Hepatocyte (in vitro differentiated cells): ENCODE results near the gene NOS1AP. TPM values are rescaled to one million over a fixed set of nuclear protein-coding genes. Genes with fewer than 3 reads are reported as not detected.

Experiments
- DNase-seq: peaks from one replicate; pipeline ENCODE4 v3.0.0-alpha.2; 2016; ENCODE audit warnings: low spot score
- H2AFZ ChIP-seq: fragments of 200-600 bp; sonication (generic); 2 replicates; pipeline ENCODE4 v1.6.0; 2016; ENCODE audit warnings: antibody characterized with exemption, mild to moderate bottlenecking
- H3K27ac ChIP-seq: fragments of 200-600 bp; sonication (generic); 2 replicates; pipeline ENCODE4 v1.5.1; 2016; ENCODE audit warnings: mild to moderate bottlenecking
- H3K27me3 ChIP-seq: fragments of 200-600 bp; sonication (generic); 2 replicates; pipeline ENCODE4 v1.6.1; 2016
- H3K36me3 ChIP-seq: fragments of 200-600 bp; sonication (generic); replicated peaks from 2 replicates; pipeline ENCODE4 v1.5.1; 2016; ENCODE audit warnings: low read depth; ENCODE audit not compliant: insufficient read depth
- H3K4me1 ChIP-seq: fragments of 200-600 bp; sonication (generic); 2 replicates; pipeline ENCODE4 v1.5.1; 2016; ENCODE audit warnings: mild to moderate bottlenecking, moderate library complexity; ENCODE audit not compliant: insufficient read depth
- H3K4me2 ChIP-seq: fragments of 200-600 bp; sonication (generic); 2 replicates; pipeline ENCODE4 v1.6.0; 2016
- H3K4me3 ChIP-seq: fragments of 200-600 bp; sonication (generic); 2 replicates; pipeline ENCODE4 v1.5.1; 2016; ENCODE audit warnings: mild to moderate bottlenecking
- H3K79me2 ChIP-seq: fragments of 200-600 bp; sonication (generic); 2 replicates; pipeline ENCODE4 v1.6.0; 2017; ENCODE audit warnings: mild to moderate bottlenecking
- H3K9me2 ChIP-seq: fragments of 200-600 bp; sonication (generic); replicated peaks from 2 replicates; pipeline ENCODE4 v1.6.0; 2017; ENCODE audit warnings: mild to moderate bottlenecking; ENCODE audit not compliant: insufficient read depth
- H3K9me3 ChIP-seq: fragments of 200-600 bp; sonication (generic); 2 replicates; pipeline ENCODE4 v1.5.1; 2016; ENCODE audit warnings: low read depth, mild to moderate bottlenecking
- H4K20me1 ChIP-seq: fragments of 200-600 bp; sonication (generic); 2 replicates; pipeline ENCODE4 v1.6.0; 2016; ENCODE audit warnings: mild to moderate bottlenecking; ENCODE audit not compliant: insufficient read depth, poor library complexity, severe bottlenecking
- CTCF ChIP-seq: fragments of 200-600 bp; sonication (generic); IDR thresholded peaks from 2 replicates; pipeline ENCODE4 v1.5.1; 2016; ENCODE audit warnings: antibody characterized with exemption, mild to moderate bottlenecking; ENCODE audit not compliant: poor library complexity
- EZH2 ChIP-seq: fragments of 200-600 bp; sonication (generic); IDR thresholded peaks from 2 replicates; pipeline ENCODE4 v1.6.1; 2016; ENCODE audit warnings: antibody characterized with exemption, mild to moderate bottlenecking, borderline replicate concordance
- EZH2phosphoT487 ChIP-seq: fragments of 200-600 bp; sonication (generic); IDR thresholded peaks from one replicate; pipeline ENCODE4 v1.6.1; 2018; ENCODE audit warnings: antibody characterized with exemption, mild to moderate bottlenecking, low read depth, moderate library complexity; ENCODE audit not compliant: unreplicated experiment, severe bottlenecking
- WGBS: methylation state at CpG from one replicate; pipeline ENCODE4 v1.1.6; 2016; ENCODE audit warnings: low lambda C conversion rate; ENCODE audit errors: missing lambda C conversion rate; 5-methylcytosine and 5-hydroxymethylcytosine counted together
- polyA plus RNA-seq: library from polyadenylated mRNA; unstranded; fragments of >200 nt; fragmentation: Nextera tagmentation; extraction: Ambion mirVana; gene quantifications from 2 replicates; pipeline ENCODE4 v1.2.1, GENCODE V29; 2016
- total RNA-seq: library from RNA; depleted of rRNA; stranded (reverse); fragments of >200 nt; gene quantifications from 2 replicates; pipeline ENCODE4 v1.2.3, GENCODE V29; 2014

The NOS1AP gene
- total and polyA plus RNA-seq, 2 experiments from 2014 or later = 0.97 to 4.4 TPM

- WGBS = 96% methylated on average over 10 of the region's 10 CpGs
- DNase-seq = no peak
- Histone ChIP-seq H3K9me3 (no peaks in the 10 kb centered on the region), H3K36me3 (no peaks in the 10 kb centered on the region), H2AFZ (no peak overlapping the region), H3K27me3 (no peaks in the 10 kb centered on the region), H3K79me2 (no peaks in the 10 kb centered on the region), H4K20me1 (no peaks in the 10 kb centered on the region), H3K4me3 (no peak overlapping the region), H3K4me1 (peaks cover 27% of the 10 kb centered on the region), H3K9me2 (no peaks in the 10 kb centered on the region), H3K4me2 (no peak overlapping the region), H3K27ac (no peak overlapping the region)
- no peak for TF ChIP-seq EZH2phosphoT487
- no peak for TF ChIP-seq EZH2
- TF ChIP-seq CTCF = no peak
These were observed 315.2 kb downstream of the NOS1AP start for GRCh38 chr1:162384601-162385279.

GRCh38 chr1:162385280-162385623, 315.8 kb downstream of the NOS1AP start:
- no peak for DNase-seq
- Histone ChIP-seq H3K27me3 (no peaks in the 10 kb centered on the region), H4K20me1 (no peaks in the 10 kb centered on the region), H3K79me2 (no peaks in the 10 kb centered on the region), H3K27ac (no peak overlapping the region), H3K4me2 (no peak overlapping the region), H3K36me3 (no peaks in the 10 kb centered on the region), H2AFZ (no peak overlapping the region), H3K4me3 (no peak overlapping the region), H3K9me3 (no peaks in the 10 kb centered on the region), H3K9me2 (no peaks in the 10 kb centered on the region), H3K4me1 (peaks cover 29% of the 10 kb centered on the region)
- TF ChIP-seq EZH2phosphoT487 (no peak), CTCF (no peak), EZH2 (no peak)
- WGBS = 82% methylated on average over 3 of the region's 3 CpGs

DNA sequence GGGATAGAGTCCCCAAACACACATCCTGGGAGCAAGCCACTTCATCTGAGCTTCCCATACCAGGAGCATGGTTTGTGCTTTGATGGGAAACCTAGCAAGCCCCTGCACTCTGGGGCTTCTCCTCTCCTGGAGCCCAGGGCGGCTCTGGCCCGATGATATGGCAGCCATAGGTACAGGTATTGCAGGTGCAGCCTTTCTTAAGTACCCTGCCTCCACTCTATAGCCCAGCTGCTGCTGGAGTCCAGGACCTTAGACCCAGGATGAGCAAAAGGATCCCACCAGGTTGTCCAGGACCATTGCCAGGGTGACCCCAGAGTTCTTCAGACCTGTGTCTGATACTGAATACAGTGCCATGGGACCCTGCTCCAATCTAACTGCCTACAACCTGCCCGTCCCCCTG, 316.2 kb downstream of the NOS1AP start:
- DNase-seq = no peak
- H3K36me3 ChIP-seq = no peaks in the 10 kb centered on the region
- no peaks in the 10 kb centered on the region for H3K27me3 ChIP-seq
- TF ChIP-seq EZH2phosphoT487 (no peak), EZH2 (no peak), CTCF (no peak)
- no peak overlapping the region for H3K27ac ChIP-seq
- no peak overlapping the region for H3K4me3 ChIP-seq
- no peaks in the 10 kb centered on the region for H3K9me3 ChIP-seq
- H4K20me1 ChIP-seq = no peaks in the 10 kb centered on the region
- no peak overlapping the region for H2AFZ ChIP-seq
- H3K9me2 ChIP-seq = no peaks in the 10 kb centered on the region
- no peak overlapping the region for H3K4me2 ChIP-seq
- 100% methylated on average over 3 of the region's 3 CpGs for WGBS
- H3K79me2 ChIP-seq = no peaks in the 10 kb centered on the region
- H3K4me1 ChIP-seq = peaks cover 29% of the 10 kb centered on the region
